GM12891 (cell line): ENCODE data around the gene MEI1.
"Not testable (repeated sequence)": the region's sequence is repeated elsewhere in the genome, so short reads cannot be mapped to it uniquely, and the experiment has no call there.

ENCODE experiments used
- DNase-seq: peaks from one replicate; pipeline ENCODE4 v3.0.0; 2011; ENCODE audit warnings: low spot score; ENCODE audit not compliant: insufficient read length
- FAIRE-seq: peaks from 2 replicates; lab custom pipeline; 2011; peaks lifted over from hg19 to GRCh38; lab: Jason Lieb, UNC
- PAX5 ChIP-seq: IDR thresholded peaks from 2 replicates; pipeline ENCODE4 v1.6.1; 2011; ENCODE audit warnings: low read length, moderate library complexity, mild to moderate bottlenecking; ENCODE audit not compliant: insufficient read depth, severe bottlenecking
- POLR2A ChIP-seq: IDR thresholded peaks from 2 replicates; pipeline ENCODE4 v1.6.1; 2011; ENCODE audit warnings: low read depth, low read length, control low read depth
- POLR2AphosphoS5 ChIP-seq: IDR thresholded peaks from 2 replicates; pipeline ENCODE4 v1.6.1; 2011; ENCODE audit warnings: low read depth, low read length, control low read depth
- POU2F2 ChIP-seq: IDR thresholded peaks from 2 replicates; pipeline ENCODE4 v1.6.1; 2011; ENCODE audit warnings: low read depth, mild to moderate bottlenecking, control low read depth, low read length, moderate library complexity
- SPI1 ChIP-seq: IDR thresholded peaks from 2 replicates; pipeline ENCODE4 v1.6.1; 2011; ENCODE audit warnings: low read depth, low read length, control low read depth
- TAF1 ChIP-seq: IDR thresholded peaks from 2 replicates; pipeline ENCODE4 v1.6.1; 2011; ENCODE audit warnings: low read depth, low read length, control low read depth

The MEI1 gene

DNA sequence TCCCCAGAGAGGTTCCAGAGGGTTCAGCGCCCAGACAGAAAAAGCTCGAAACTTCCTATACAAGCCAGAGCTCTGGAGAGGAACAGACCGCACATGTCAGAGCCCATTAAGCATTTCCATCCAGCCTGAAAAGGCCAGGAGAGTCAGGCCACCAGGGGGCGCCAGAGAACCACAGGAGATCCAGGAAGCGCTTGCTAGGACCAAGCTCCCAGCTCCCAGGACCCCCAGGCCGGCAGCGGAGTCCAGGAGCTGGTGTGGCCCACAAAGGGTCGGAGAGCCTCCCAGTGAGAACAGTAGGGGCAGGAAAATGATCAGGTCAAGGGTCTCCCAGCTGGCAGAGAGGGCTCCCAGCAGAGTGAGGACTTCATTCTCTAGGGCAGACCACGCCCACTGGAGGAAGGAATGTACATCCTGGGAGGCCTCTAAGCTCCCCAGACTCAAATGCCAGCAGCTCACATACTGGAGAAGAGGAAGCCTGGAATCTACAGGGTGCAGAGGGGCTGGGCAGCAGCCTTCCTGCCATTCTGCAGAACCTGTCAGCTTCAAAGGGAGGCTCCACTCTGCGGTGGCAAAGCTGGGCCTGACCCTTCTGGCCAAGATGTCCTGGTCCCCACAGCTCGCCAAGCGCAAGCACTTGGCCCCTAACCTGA, 2.1 kb upstream of the MEI1 start:
- TF ChIP-seq POLR2A = no peak
- TF ChIP-seq POU2F2 = no peak
- no peak for TF ChIP-seq POLR2AphosphoS5

GRCh38 chr22:41700108-41700364, 733 bp downstream of the MEI1 start:
- DNase-seq = no peak
- TF ChIP-seq SPI1 = no peak
- TF ChIP-seq PAX5 = no peak
- TF ChIP-seq TAF1 = no peak
- no peak for TF ChIP-seq POLR2A
- no peak for TF ChIP-seq POU2F2
- no peak for TF ChIP-seq POLR2AphosphoS5
- FAIRE-seq = no peak

More for the DNA sequence above, 2.1 kb upstream of the MEI1 start:
- FAIRE-seq (peak; percentile 90), DNase-seq (peak; percentile 70)

GRCh38 chr22:41702763-41703162, 3.5 kb downstream of the MEI1 start:
- no peak for DNase-seq
- TF ChIP-seq POLR2A (no peak), PAX5 (no peak), POU2F2 (no peak), TAF1 (no peak), POLR2AphosphoS5 (no peak), SPI1 (no peak)
- FAIRE-seq = no peak

DNA sequence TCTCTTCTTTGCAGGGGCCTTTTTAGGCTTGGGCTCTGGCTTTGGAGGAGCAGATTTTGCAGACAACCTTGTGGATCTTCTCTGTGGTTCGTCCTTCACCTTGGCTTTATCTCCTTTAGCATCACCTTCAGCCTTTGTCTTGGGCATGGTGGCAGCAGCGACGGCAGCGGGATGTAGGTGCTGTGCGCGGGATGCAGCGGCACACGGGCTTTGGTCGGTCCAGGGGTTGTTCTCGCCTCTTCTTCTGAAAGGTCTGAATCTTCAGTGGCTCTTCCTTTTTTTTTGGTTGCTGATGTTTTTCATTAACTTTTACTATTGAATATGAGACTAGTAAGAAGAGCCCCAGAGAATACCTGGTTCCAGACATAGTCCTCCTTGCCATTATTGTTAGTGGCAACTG, 10.0 kb downstream of the MEI1 start:
- FAIRE-seq (no peak), DNase-seq (no peak)
- TF ChIP-seq PAX5 (no peak), SPI1 (no peak), POU2F2 (no peak), POLR2A (no peak), TAF1 (no peak), POLR2AphosphoS5 (no peak)

DNA sequence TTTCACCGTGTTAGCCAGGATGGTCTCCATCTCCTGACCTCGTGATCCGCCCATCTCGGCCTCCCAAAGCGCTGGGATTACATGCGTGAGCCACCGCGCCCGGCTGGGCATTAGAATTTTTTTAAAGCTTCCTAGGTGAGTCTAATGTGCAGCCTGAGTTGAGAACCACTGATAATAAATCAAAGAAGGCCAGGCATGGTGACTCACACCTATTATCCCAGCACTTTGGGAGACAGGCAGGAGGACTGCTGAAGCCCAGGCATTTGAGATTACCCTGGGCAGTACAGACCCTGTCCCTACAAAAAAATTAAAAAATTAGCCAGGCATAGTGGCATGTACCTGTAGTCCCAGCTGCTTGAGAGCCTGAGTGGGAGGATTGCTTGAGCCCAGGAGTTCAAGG, 13.7 kb downstream of the MEI1 start:
- FAIRE-seq = no peak
- no peak for DNase-seq
- TF ChIP-seq POLR2A (no peak), PAX5 (no peak), TAF1 (no peak), SPI1 (no peak), POLR2AphosphoS5 (no peak), POU2F2 (no peak)

GRCh38 chr22:41722496-41722895, 23.2 kb downstream of the MEI1 start:
- no peak for FAIRE-seq
- TF ChIP-seq POLR2AphosphoS5 (no peak), SPI1 (no peak), POLR2A (no peak), POU2F2 (no peak), TAF1 (no peak), PAX5 (no peak)
- no peak for DNase-seq

- FAIRE-seq (no peak), DNase-seq (no peak)
- no peak for TF ChIP-seq SPI1
- no peak for TF ChIP-seq POLR2A
- no peak for TF ChIP-seq POLR2AphosphoS5
- no peak for TF ChIP-seq PAX5
- TF ChIP-seq POU2F2 = no peak
- TF ChIP-seq TAF1 = no peak
Observed at GRCh38 chr22:41725510-41726110, 26.3 kb downstream of the MEI1 start.

- DNase-seq = no peak
- TF ChIP-seq POU2F2 (no peak), TAF1 (no peak)
- no peak for FAIRE-seq
Observed at GRCh38 chr22:41731609-41732008, 32.3 kb downstream of the MEI1 start.

GRCh38 chr22:41732096-41732772, 32.9 kb downstream of the MEI1 start:
- FAIRE-seq (peak; percentile 66), DNase-seq (peak; percentile 42)
- TF ChIP-seq POLR2A (no peak), SPI1 (peak; percentile 93)

DNA sequence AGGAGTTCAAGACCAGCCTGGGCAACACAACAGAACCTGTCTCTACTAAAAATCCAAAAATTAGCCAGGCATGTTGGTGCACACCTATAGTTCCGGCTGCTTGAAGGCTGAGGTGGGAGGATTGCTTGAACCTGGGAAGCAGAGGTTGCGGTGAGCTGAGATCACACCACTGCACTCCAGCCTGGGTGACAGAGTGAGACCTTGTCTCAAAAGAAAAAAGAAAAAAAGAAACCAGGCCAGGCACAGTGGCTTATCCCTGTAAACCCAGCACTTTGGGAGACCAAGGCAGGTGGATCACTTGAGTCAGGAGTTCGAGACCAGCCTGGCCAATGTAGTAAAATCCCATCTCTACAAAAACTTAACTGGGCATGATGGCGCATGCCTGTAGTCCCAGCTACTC, 33.9 kb downstream of the MEI1 start:
- FAIRE-seq, DNase-seq: not testable (repeated sequence)
